Measurements from ENCODE around the gene BPIFB1.

BPIFB1 gene

GRCh38 chr20:33282991-33283555, at the start of gene BPIFB1:
BPIFB1 (plus strand) TSS chr20:33283214; CDS start chr20:33286074, 2,860 bp downstream.
- DNase-seq = no peak

- DNase-seq = no peak
Observed at GRCh38 chr20:33234050-33234449, 49.0 kb upstream of the BPIFB1 start.

GRCh38 chr20:33235696-33236095, 47.3 kb upstream of the BPIFB1 start, which contains the start of gene BPIFA1:
BPIFA1 (plus strand) TSS chr20:33235996; CDS start chr20:33237712, 1,716 bp downstream.
- DNase-seq = no peak

- no peak for DNase-seq
Observed at GRCh38 chr20:33236351-33236750, 46.7 kb upstream of the BPIFB1 start.

- DNase-seq = no peak
Observed at GRCh38 chr20:33237989-33238388, 45.0 kb upstream of the BPIFB1 start.

GRCh38 chr20:33239418-33239817, 43.6 kb upstream of the BPIFB1 start:
- no peak for DNase-seq

GRCh38 chr20:33239979-33240736, 42.9 kb upstream of the BPIFB1 start:
- DNase-seq = no peak

- DNase-seq = no peak
Observed at GRCh38 chr20:33240923-33241322, 42.1 kb upstream of the BPIFB1 start.

GRCh38 chr20:33242319-33243100, 40.5 kb upstream of the BPIFB1 start:
- no peak for DNase-seq

- no peak for DNase-seq
Observed at GRCh38 chr20:33246077-33246476, 36.9 kb upstream of the BPIFB1 start.

- DNase-seq = no peak
Observed at GRCh38 chr20:33249456-33249855, 33.6 kb upstream of the BPIFB1 start.

GRCh38 chr20:33250666-33251065, 32.3 kb upstream of the BPIFB1 start:
- DNase-seq = no peak

GRCh38 chr20:33251496-33251895, 31.5 kb upstream of the BPIFB1 start:
- no peak for DNase-seq

GRCh38 chr20:33252460-33252859, 30.6 kb upstream of the BPIFB1 start:
- DNase-seq = no peak

GRCh38 chr20:33255005-33255404, 28.0 kb upstream of the BPIFB1 start:
- no peak for DNase-seq

- no peak for DNase-seq
Observed at GRCh38 chr20:33257237-33257636, 25.8 kb upstream of the BPIFB1 start.

GRCh38 chr20:33259371-33259770, 23.6 kb upstream of the BPIFB1 start:
- DNase-seq = no peak

GRCh38 chr20:33261465-33261864, 21.5 kb upstream of the BPIFB1 start:
- no peak for DNase-seq

- peak; percentile 44 for DNase-seq
Observed at GRCh38 chr20:33262658-33263065, 20.4 kb upstream of the BPIFB1 start.

GRCh38 chr20:33263784-33264183, 19.2 kb upstream of the BPIFB1 start:
- no peak for DNase-seq

GRCh38 chr20:33267701-33268100, 15.3 kb upstream of the BPIFB1 start:
- no peak for DNase-seq

- DNase-seq = no peak
Observed at GRCh38 chr20:33272155-33272873, 10.7 kb upstream of the BPIFB1 start.

All from NCI-H526 treated with DMSO at 0.1 percent for 48 hours (cell line).